NCI-H2029 (cell line): ENCODE measurements around the gene SPRYD7.
"Not testable (repeated sequence)": the region's sequence is repeated elsewhere in the genome, so short reads cannot be mapped to it uniquely, and the experiment has no call there.

ENCODE experiments used
- DNase-seq: peaks from one replicate; lab custom pipeline; 2025; lab: John Stamatoyannopoulos, UW

SPRYD7 gene

GRCh38 chr13:49932868-49933267 lies 3.3 kb downstream of the SPRYD7 start:
- no peak for DNase-seq

- DNase-seq, result no peak
Measured at GRCh38 chr13:49932066-49932465, 4.1 kb downstream of the SPRYD7 start.

- no peak for DNase-seq
Measured at GRCh38 chr13:49927755-49928154, 8.4 kb downstream of the SPRYD7 start.

GRCh38 chr13:49925881-49926418 lies 10.2 kb downstream of the SPRYD7 start:
- DNase-seq, result no peak

- DNase-seq, result no peak
Measured at GRCh38 chr13:49922301-49922700, 13.8 kb downstream of the SPRYD7 start.

GRCh38 chr13:49920969-49921368 lies 15.2 kb downstream of the SPRYD7 start:
- not testable (repeated sequence) for DNase-seq

- not testable (repeated sequence) for DNase-seq
Measured at GRCh38 chr13:49918106-49918505, 18.0 kb downstream of the SPRYD7 start.

GRCh38 chr13:49914947-49915346 lies 21.2 kb downstream of the SPRYD7 start:
- no peak for DNase-seq

- DNase-seq, result no peak
Measured at GRCh38 chr13:49908637-49909036, 27.5 kb downstream of the SPRYD7 start.

GRCh38 chr13:49904729-49905456 lies 31.2 kb downstream of the SPRYD7 start:
- DNase-seq, result no peak

GRCh38 chr13:49898792-49899191 lies 37.3 kb downstream of the SPRYD7 start:
- DNase-seq, result no peak

- DNase-seq, result no peak
Measured at GRCh38 chr13:49897713-49898112, 38.4 kb downstream of the SPRYD7 start.

- no peak for DNase-seq
Measured at GRCh38 chr13:49895826-49896225, 40.3 kb downstream of the SPRYD7 start.

- no peak for DNase-seq
Measured at GRCh38 chr13:49893591-49893990, 42.5 kb downstream of the SPRYD7 start.

- DNase-seq, result no peak
Measured at GRCh38 chr13:49890376-49890775, 45.8 kb downstream of the SPRYD7 start.

GRCh38 chr13:49878682-49879081 lies 57.5 kb downstream of the SPRYD7 start:
- DNase-seq, result no peak

- no peak for DNase-seq
Measured at GRCh38 chr13:49877629-49878218, 58.4 kb downstream of the SPRYD7 start.

GRCh38 chr13:49874430-49874829 lies 61.7 kb downstream of the SPRYD7 start:
- no peak for DNase-seq

GRCh38 chr13:49869519-49869918 lies 66.6 kb downstream of the SPRYD7 start:
- no peak for DNase-seq

- no peak for DNase-seq
Measured at GRCh38 chr13:49867834-49868233, 68.3 kb downstream of the SPRYD7 start.

GRCh38 chr13:49865218-49865617 lies 70.9 kb downstream of the SPRYD7 start:
- no peak for DNase-seq

- no peak for DNase-seq
Measured at GRCh38 chr13:49864509-49864908, 71.6 kb downstream of the SPRYD7 start.
